HG03469 (cell line): ENCODE results near the gene LUC7L.
"Not testable (repeated sequence)": the region's sequence is repeated elsewhere in the genome, so short reads cannot be mapped to it uniquely, and the experiment has no call there.

Experiments used
- ATAC-seq: cut with Tn5 transposase; IDR thresholded peaks from one replicate; pipeline ENCODE4 v1.9.1; 2021; ENCODE audit warnings: mild to moderate bottlenecking, moderate library complexity, moderate number of reproducible peaks; ENCODE audit not compliant: unreplicated experiment

The LUC7L gene

GRCh38 chr16:263944-264343, 34.7 kb upstream of the LUC7L start:
- ATAC-seq, result no peak

GRCh38 chr16:263182-263774, 34.0 kb upstream of the LUC7L start:
- no peak for ATAC-seq

GRCh38 chr16:262121-262745, 33.0 kb upstream of the LUC7L start:
- ATAC-seq, result no peak

- no peak for ATAC-seq
Observed at GRCh38 chr16:261031-261691, 31.9 kb upstream of the LUC7L start.

- no peak for ATAC-seq
Observed at GRCh38 chr16:260326-260725, 31.1 kb upstream of the LUC7L start.

GRCh38 chr16:259814-260253, 30.6 kb upstream of the LUC7L start:
- no peak for ATAC-seq

- no peak for ATAC-seq
Observed at GRCh38 chr16:259226-259625, 30.0 kb upstream of the LUC7L start.

- ATAC-seq, result not testable (repeated sequence)
Observed at GRCh38 chr16:258091-258490, 28.8 kb upstream of the LUC7L start.

GRCh38 chr16:255183-255582, 25.9 kb upstream of the LUC7L start:
- no peak for ATAC-seq

- no peak for ATAC-seq
Observed at GRCh38 chr16:254461-254860, 25.2 kb upstream of the LUC7L start.

GRCh38 chr16:253833-254232, 24.6 kb upstream of the LUC7L start:
- ATAC-seq, result no peak

- ATAC-seq, result no peak
Observed at GRCh38 chr16:252366-253337, 23.4 kb upstream of the LUC7L start.

GRCh38 chr16:249431-249830, 20.2 kb upstream of the LUC7L start:
- no peak for ATAC-seq

- ATAC-seq, result no peak
Observed at GRCh38 chr16:247027-247426, 17.8 kb upstream of the LUC7L start.

- ATAC-seq, result no peak
Observed at GRCh38 chr16:245105-245504, 15.9 kb upstream of the LUC7L start.

- ATAC-seq, result no peak
Observed at GRCh38 chr16:243348-243747, 14.1 kb upstream of the LUC7L start.

GRCh38 chr16:242281-242680, 13.0 kb upstream of the LUC7L start:
- no peak for ATAC-seq

GRCh38 chr16:240559-240958, 11.3 kb upstream of the LUC7L start:
- no peak for ATAC-seq

- no peak for ATAC-seq
Observed at GRCh38 chr16:239948-240277, 10.7 kb upstream of the LUC7L start.

- ATAC-seq, result peak; percentile 63
Observed at GRCh38 chr16:234468-235305, 5.4 kb upstream of the LUC7L start, which contains the start of gene FAM234A. FAM234A (plus strand) TSS chr16:234821; CDS start chr16:254414, 19,593 bp downstream.
